Neuronal stem cell (in vitro differentiated cells): ENCODE measurements around the gene LCMT1.

Source experiments
- DNase-seq: peaks from one replicate; pipeline ENCODE4 v3.0.0-alpha.2; 2013; ENCODE audit warnings: low spot score
- H2AFZ ChIP-seq: one replicate; pipeline ENCODE4 v1.6.1; 2013; ENCODE audit warnings: mild to moderate bottlenecking, low read length, inconsistent platforms
- H2AK5ac ChIP-seq: 2 replicates; pipeline ENCODE4 v1.6.1; 2013; ENCODE audit warnings: low read depth, mild to moderate bottlenecking, inconsistent platforms, low read length, moderate library complexity, mixed read lengths
- H2BK120ac ChIP-seq: 2 replicates; pipeline ENCODE4 v1.6.1; 2013; ENCODE audit warnings: low read depth, mild to moderate bottlenecking, inconsistent platforms, low read length, moderate library complexity, mixed read lengths
- H2BK12ac ChIP-seq: one replicate; pipeline ENCODE4 v1.6.1; 2013; ENCODE audit warnings: low read length, inconsistent platforms
- H2BK15ac ChIP-seq: 2 replicates; pipeline ENCODE4 v1.6.1; 2013; ENCODE audit warnings: mild to moderate bottlenecking, low read length, inconsistent platforms, mixed read lengths
- H2BK5ac ChIP-seq: one replicate; pipeline ENCODE4 v1.6.1; 2013; ENCODE audit warnings: inconsistent platforms, mild to moderate bottlenecking, low read length, moderate library complexity
- H3K14ac ChIP-seq: one replicate; pipeline ENCODE4 v1.6.1; 2013; ENCODE audit warnings: low read length, inconsistent platforms
- H3K18ac ChIP-seq: 2 replicates; pipeline ENCODE4 v1.6.1; 2013; ENCODE audit warnings: low read length, inconsistent platforms
- H3K23ac ChIP-seq: 2 replicates; pipeline ENCODE4 v1.6.1; 2013; ENCODE audit warnings: low read depth, mild to moderate bottlenecking, mixed read lengths, low read length, inconsistent platforms; ENCODE audit not compliant: poor library complexity
- H3K27ac ChIP-seq: replicated peaks from 3 replicates; pipeline ENCODE4 v1.5.1; 2013; ENCODE audit warnings: low read length, inconsistent platforms
- H3K27me3 ChIP-seq, 3 experiments: 2 replicates each; pipeline ENCODE4 v1.6.1; 2013; ENCODE audit warnings: low read length in 3 of 3, mild to moderate bottlenecking in 2 of 3, inconsistent platforms in 1 of 3, low read depth in 1 of 3, mixed read lengths in 1 of 3, moderate library complexity in 1 of 3; ENCODE audit not compliant: control insufficient read depth in 3 of 3, insufficient read depth in 3 of 3
- H3K36me3 ChIP-seq, 2 donors: replicated peaks in 1 of 2; 2 replicates each; pipeline ENCODE4 v1.6.1; 2013; ENCODE audit warnings: low read length in 2 of 2; ENCODE audit not compliant: control insufficient read depth in 2 of 2, insufficient read depth in 2 of 2
- H3K4ac ChIP-seq: 2 replicates; pipeline ENCODE4 v1.6.1; 2013; ENCODE audit warnings: inconsistent platforms, mild to moderate bottlenecking, low read length, moderate library complexity
- H3K4me1 ChIP-seq, 2 donors: 1 replicate in 1 of 2; 2 replicates in 1 of 2; pipeline ENCODE4 v1.6.1; 2013; ENCODE audit warnings: low read length in 2 of 2, low read depth in 1 of 2; ENCODE audit not compliant: control insufficient read depth in 2 of 2, insufficient read depth in 1 of 2
- H3K4me2 ChIP-seq: one replicate; pipeline ENCODE4 v1.6.1; 2013; ENCODE audit warnings: mild to moderate bottlenecking, low read length, inconsistent platforms; ENCODE audit not compliant: insufficient read depth, poor library complexity, severe bottlenecking
- H3K4me3 ChIP-seq, 2 donors: 2 replicates each; pipeline ENCODE4 v1.5.1; 2013; ENCODE audit warnings: low read length in 2 of 2, mild to moderate bottlenecking in 2 of 2, inconsistent platforms in 1 of 2, moderate library complexity in 1 of 2
- H3K79me1 ChIP-seq: one replicate; pipeline ENCODE4 v1.6.1; 2013; ENCODE audit warnings: low read depth, mild to moderate bottlenecking, inconsistent platforms, low read length, moderate library complexity
- H3K9ac ChIP-seq: one replicate; pipeline ENCODE4 v1.6.1; 2013; ENCODE audit warnings: mild to moderate bottlenecking, low read depth, low read length, inconsistent platforms; ENCODE audit not compliant: poor library complexity
- H3K9me3 ChIP-seq, 2 donors: replicated peaks in 1 of 2; 2 replicates each; pipeline versions ENCODE3 to v1.6.1; 2013; ENCODE audit warnings: low read length in 2 of 2, mild to moderate bottlenecking in 2 of 2, inconsistent platforms in 1 of 2, low read depth in 1 of 2, mixed read lengths in 1 of 2, moderate library complexity in 1 of 2; ENCODE audit not compliant: control insufficient read depth in 2 of 2, insufficient read depth in 1 of 2
- H4K8ac ChIP-seq: one replicate; pipeline ENCODE4 v1.6.1; 2013; ENCODE audit warnings: low read depth, mild to moderate bottlenecking, inconsistent platforms, low read length, moderate library complexity
- H4K91ac ChIP-seq: one replicate; pipeline ENCODE4 v1.6.1; 2013; ENCODE audit warnings: low read length, low read depth, mild to moderate bottlenecking, inconsistent platforms; ENCODE audit not compliant: poor library complexity
- WGBS, 2 donors: extraction: QIAGEN DNeasy Blood & Tissue Kit; methylation state at CpG; one replicate each; pipeline ENCODE4 v1.1.7; 2013; ENCODE audit warnings: missing lambda C conversion rate in 2 of 2, mixed read lengths in 1 of 2; ENCODE audit not compliant: insufficient read length in 2 of 2, insufficient replicate concordance in 1 of 2; ENCODE audit errors: extremely low coverage in 2 of 2; 5-methylcytosine and 5-hydroxymethylcytosine counted together

LCMT1 gene

DNA sequence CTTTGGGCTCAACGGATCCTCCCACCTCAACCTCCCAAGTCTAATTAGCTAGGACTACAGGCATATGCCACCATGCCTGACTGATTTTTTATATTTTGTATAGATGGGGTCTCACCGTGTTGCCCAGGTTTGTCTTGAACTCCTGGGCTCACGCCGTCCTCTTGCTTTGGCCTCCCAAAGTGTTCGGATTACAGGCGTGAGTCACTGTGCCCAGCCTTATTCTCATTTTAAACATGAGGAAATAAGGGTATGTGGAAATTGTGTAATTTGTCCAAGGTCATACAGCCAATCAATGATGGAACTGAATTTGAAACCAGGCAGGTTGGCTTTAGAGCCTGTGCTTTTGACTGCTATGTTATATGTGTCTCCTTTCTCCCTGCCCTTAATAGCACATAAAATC is 77.8 kb downstream of the LCMT1 start:
- Histone ChIP-seq H2BK5ac (no peak overlapping the region), H3K4me1 (no peaks in the 10 kb centered on the region), H3K36me3 (no peaks in the 10 kb centered on the region), H3K4me2 (no peak overlapping the region), H2BK12ac (no peak overlapping the region), H2BK15ac (no peak overlapping the region), H2AFZ (no peak overlapping the region), H4K91ac (no peak overlapping the region), H3K9me3 (no peaks in the 10 kb centered on the region), H3K4ac (no peak overlapping the region), H4K8ac (no peak overlapping the region), H3K27ac (no peak overlapping the region), H3K18ac (no peak overlapping the region), H2BK120ac (no peak overlapping the region), H3K23ac (no peak overlapping the region), H3K79me1 (no peaks in the 10 kb centered on the region), H3K9ac (no peak overlapping the region), H3K14ac (no peak overlapping the region), H3K4me3 (no peak overlapping the region), H3K27me3 (no peaks in the 10 kb centered on the region), H2AK5ac (no peak overlapping the region)
- no CpG with 5 or more reads among the region's 6 CpGs for WGBS, 2 donors
- DNase-seq = no peak

DNA sequence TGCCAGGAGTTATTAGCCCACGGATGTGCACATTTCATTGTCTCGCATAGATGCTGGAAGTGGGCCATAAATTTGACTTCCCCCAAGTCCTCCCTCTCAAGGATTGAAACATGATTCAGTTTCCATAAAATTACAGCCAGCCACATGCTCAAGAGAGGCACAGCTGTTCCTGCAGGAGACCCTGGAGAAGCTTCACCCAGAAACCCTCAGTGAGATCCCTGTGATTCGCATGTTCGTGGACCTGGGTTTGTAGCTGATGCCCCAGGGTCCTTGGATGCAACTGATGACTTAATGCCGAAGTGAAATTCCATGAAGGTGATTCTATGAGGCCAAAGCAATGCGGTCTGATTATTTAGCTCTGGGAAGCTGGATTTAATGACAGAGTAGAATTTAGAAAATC is 80.6 kb downstream of the LCMT1 start:
- no peak overlapping the region for H3K23ac ChIP-seq
- no peak overlapping the region for H3K9ac ChIP-seq
- H3K79me1 ChIP-seq = no peaks in the 10 kb centered on the region
- H3K4me1 ChIP-seq = no peaks in the 10 kb centered on the region
- no peak overlapping the region for H2BK120ac ChIP-seq
- DNase-seq = no peak
- H3K18ac ChIP-seq = no peak overlapping the region
- no peak overlapping the region for H2BK15ac ChIP-seq
- H3K4ac ChIP-seq = no peak overlapping the region
- H2AFZ ChIP-seq = no peak overlapping the region
- H2BK12ac ChIP-seq = no peak overlapping the region
- no peak overlapping the region for H3K4me2 ChIP-seq
- H3K4me3 ChIP-seq = no peak overlapping the region
- H4K91ac ChIP-seq = no peak overlapping the region
- H3K9me3 ChIP-seq = no peaks in the 10 kb centered on the region
- no peak overlapping the region for H2AK5ac ChIP-seq
- no peaks in the 10 kb centered on the region for H3K27me3 ChIP-seq
- H2BK5ac ChIP-seq = no peak overlapping the region
- H3K14ac ChIP-seq = no peak overlapping the region
- H3K36me3 ChIP-seq = no peaks in the 10 kb centered on the region
- no peak overlapping the region for H3K27ac ChIP-seq
- no CpG with 5 or more reads among the region's 6 CpGs for WGBS, 2 donors
- no peak overlapping the region for H4K8ac ChIP-seq

GRCh38 chr16:25194273-25194878 is 82.8 kb downstream of the LCMT1 start:
- no peak overlapping the region for H2AK5ac ChIP-seq
- H3K4ac ChIP-seq = no peak overlapping the region
- H2AFZ ChIP-seq = no peak overlapping the region

DNA sequence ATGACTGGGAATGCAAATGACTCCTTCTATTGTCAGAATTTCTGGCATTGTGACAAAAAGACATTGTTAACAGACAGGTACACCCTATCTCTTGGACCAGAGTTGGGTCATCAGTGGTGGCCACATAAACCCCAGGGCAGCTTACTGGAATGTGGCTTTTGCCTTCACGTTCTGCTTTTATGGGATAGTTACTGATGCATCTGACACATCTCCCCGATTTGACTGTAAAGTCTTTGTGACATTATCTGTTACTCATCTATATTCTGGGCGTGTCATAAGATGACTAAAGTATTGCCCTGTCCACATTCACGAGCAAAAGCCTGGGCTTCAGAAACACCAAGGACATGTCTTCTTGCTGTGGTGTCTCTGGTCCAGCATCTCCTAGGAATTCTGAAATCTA is 86.5 kb downstream of the LCMT1 start:
- H4K91ac ChIP-seq = no peak overlapping the region
- H3K23ac ChIP-seq = no peak overlapping the region
- H3K27me3 ChIP-seq = no peaks in the 10 kb centered on the region
- H3K4me1 ChIP-seq = no peaks in the 10 kb centered on the region
- H3K9ac ChIP-seq = no peak overlapping the region
- no peak overlapping the region for H4K8ac ChIP-seq
- H3K4ac ChIP-seq = no peak overlapping the region
- H2BK5ac ChIP-seq = no peak overlapping the region
- H3K36me3 ChIP-seq = no peaks in the 10 kb centered on the region
- no peak overlapping the region for H3K4me3 ChIP-seq
- no peak overlapping the region for H3K4me2 ChIP-seq
- no peak overlapping the region for H3K27ac ChIP-seq
- WGBS, 2 donors = no CpG with 5 or more reads among the region's 4 CpGs
- H2AK5ac ChIP-seq = no peak overlapping the region
- H3K14ac ChIP-seq = no peak overlapping the region
- no peaks in the 10 kb centered on the region for H3K79me1 ChIP-seq
- no peak overlapping the region for H2BK12ac ChIP-seq
- H3K18ac ChIP-seq = no peak overlapping the region
- H2AFZ ChIP-seq = no peak overlapping the region
- H2BK15ac ChIP-seq = no peak overlapping the region
- H2BK120ac ChIP-seq = no peak overlapping the region
- DNase-seq = no peak
- H3K9me3 ChIP-seq = no peaks in the 10 kb centered on the region

More at GRCh38 chr16:25194273-25194878, 82.8 kb downstream of the LCMT1 start:
- H2BK5ac ChIP-seq = no peak overlapping the region
- no peak overlapping the region for H2BK12ac ChIP-seq
- H3K18ac ChIP-seq = no peak overlapping the region
- H4K8ac ChIP-seq = no peak overlapping the region
- no peak overlapping the region for H3K4me3 ChIP-seq
- no peak overlapping the region for H3K27ac ChIP-seq
- H4K91ac ChIP-seq = no peak overlapping the region
- no peak overlapping the region for H2BK120ac ChIP-seq
- no peak overlapping the region for H3K4me2 ChIP-seq
- H2BK15ac ChIP-seq = no peak overlapping the region
- WGBS, 2 donors = no CpG with 5 or more reads among the region's 7 CpGs
- no peak for DNase-seq
- no peaks in the 10 kb centered on the region for H3K9me3 ChIP-seq
- H3K4me1 ChIP-seq = no peaks in the 10 kb centered on the region
- H3K9ac ChIP-seq = no peak overlapping the region
- no peaks in the 10 kb centered on the region for H3K36me3 ChIP-seq
- no peak overlapping the region for H3K14ac ChIP-seq
- H3K27me3 ChIP-seq = no peaks in the 10 kb centered on the region
- H3K23ac ChIP-seq = no peak overlapping the region
- no peaks in the 10 kb centered on the region for H3K79me1 ChIP-seq
